Measurements from ENCODE around the gene PCP2. TPM values are rescaled to one million over a fixed set of nuclear protein-coding genes. Genes with fewer than 3 reads are reported as not detected.

The PCP2 gene
- polyA plus RNA-seq, 3 donors, result 0.42 to 1.8 (median 0.83) TPM

DNA sequence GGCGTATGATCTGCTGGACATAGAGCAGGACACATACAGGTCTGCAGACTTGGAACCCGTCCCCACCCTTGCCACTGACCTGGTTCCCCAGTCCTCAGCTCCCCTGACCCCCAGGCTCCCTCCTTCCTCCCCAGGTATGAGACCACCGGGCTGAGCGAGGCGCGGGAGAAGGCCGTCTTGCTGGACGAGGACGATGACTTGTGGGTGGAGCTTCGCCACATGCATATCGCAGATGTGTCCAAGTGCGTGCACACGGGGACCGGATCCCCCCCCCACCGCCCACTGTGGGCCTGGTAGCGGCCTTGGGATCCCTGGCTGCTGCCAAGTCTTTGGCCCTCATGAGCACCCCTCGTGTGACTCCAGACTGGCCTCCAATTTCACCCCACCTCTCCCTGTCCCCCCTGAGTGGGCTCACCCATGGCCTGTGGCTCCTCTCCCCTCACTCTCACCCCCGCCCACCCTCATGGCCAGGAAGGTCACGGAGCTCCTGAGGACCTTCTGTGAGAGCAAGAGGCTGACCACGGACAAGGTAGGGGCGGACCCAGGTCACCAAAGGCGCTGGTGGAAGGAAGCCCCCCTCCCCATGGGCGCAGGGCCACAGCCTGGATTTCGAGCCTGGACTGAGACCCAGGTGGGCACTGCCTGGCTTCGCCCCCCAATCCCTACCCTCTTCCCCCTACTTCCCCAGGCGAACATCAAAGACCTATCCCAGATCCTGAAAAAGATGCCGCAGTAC, 8.9 kb upstream of the PCP2 start:
- no peak for DNase-seq (ENCODE audit: extremely low read depth in 1 of 11, low read depth in 9 of 11, low spot score in 4 of 11)

DNA sequence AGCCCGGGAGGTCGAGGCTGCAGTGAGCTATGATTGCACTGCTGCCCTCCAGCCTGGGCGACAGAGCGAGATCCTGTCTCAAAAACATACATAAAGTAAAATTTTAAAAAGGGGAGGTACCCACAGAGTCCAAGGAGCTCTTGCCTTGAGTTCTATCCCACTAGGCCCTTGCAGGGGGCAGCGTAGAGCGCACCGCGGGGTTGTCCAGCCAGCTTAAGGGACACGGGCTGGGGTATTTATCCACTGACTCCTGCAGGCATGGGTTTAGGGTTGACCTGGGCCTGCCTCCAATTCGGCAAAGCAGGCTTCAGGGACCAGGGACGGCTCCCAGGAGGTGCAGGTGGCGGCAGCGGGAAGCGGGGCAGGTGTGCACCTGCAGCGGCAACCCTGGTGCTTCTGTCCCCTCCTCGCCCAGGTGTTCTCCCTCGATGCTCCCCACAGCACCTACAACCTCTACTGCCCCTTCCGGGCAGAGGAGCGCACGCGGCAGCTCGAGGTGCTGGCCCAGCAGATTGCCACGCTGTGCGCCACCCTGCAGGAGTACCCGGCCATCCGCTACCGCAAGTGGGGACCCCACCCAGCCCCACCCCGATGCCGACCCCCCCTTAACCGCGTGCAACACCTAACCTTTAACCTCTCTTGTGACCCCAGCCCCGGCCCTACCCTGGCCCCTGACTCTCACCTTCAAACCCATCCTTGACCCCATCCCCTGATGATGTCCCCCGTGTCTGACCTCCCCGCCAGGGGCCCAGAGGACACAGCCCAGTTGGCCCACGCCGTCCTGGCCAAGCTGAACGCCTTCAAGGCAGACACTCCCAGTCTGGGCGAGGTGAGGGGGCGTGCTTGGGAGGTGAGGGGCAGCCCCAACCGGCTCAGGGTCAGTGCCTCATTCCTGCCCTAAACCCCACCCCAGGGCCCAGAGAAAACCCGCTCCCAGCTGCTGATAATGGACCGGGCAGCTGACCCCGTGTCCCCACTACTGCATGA, 8.1 kb upstream of the PCP2 start:
- no peak for DNase-seq (ENCODE audit: extremely low read depth in 1 of 11, low read depth in 9 of 11, low spot score in 4 of 11)

DNA sequence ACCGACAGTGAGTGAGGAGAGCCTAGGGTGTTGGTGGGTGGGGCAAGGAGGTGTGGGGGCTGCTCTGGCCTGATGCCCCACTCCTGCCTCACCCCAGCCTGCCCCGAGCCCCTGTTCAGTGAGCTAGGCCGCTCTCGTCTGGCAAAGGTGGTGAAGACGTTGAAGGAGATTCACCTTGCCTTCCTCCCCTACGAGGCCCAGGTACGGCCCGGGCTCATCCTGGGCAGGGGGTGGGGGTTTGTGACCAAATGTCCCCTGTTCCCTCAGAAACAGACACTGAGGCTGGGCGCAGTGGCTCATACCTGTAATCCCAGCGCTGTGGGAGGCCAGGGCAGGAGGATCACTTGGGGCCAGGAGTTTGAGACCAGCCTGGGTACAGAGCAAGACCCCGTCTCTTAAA, 7.3 kb upstream of the PCP2 start:
- no peak for DNase-seq (ENCODE audit: extremely low read depth in 1 of 11, low read depth in 9 of 11, low spot score in 4 of 11)

DNA sequence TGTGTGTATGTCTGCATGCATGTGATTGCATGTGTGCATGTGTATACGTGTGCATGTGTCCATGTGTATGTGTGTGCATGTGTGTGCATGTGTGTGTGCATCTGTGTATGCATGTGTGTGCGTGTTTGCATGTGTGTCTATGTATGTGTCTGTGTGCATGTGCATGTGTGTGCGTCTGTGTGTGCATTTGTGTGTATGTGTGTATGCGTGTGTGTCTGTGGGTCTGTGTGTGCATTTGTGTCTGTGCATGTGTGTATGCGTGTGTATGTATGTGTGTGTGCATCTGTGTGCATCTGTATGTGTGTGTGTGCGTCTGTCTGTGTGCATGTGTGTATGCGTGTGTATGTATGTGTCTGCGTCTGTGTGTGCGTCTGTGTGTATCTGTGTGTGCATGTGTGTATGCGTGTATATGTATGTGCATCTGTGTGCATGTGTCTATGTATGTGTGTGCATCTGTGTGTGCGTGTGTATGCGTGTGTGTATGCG, 6.4 kb upstream of the PCP2 start:
- DNase-seq (ENCODE audit: extremely low read depth in 1 of 11, low read depth in 9 of 11, low spot score in 4 of 11), result no peak

DNA sequence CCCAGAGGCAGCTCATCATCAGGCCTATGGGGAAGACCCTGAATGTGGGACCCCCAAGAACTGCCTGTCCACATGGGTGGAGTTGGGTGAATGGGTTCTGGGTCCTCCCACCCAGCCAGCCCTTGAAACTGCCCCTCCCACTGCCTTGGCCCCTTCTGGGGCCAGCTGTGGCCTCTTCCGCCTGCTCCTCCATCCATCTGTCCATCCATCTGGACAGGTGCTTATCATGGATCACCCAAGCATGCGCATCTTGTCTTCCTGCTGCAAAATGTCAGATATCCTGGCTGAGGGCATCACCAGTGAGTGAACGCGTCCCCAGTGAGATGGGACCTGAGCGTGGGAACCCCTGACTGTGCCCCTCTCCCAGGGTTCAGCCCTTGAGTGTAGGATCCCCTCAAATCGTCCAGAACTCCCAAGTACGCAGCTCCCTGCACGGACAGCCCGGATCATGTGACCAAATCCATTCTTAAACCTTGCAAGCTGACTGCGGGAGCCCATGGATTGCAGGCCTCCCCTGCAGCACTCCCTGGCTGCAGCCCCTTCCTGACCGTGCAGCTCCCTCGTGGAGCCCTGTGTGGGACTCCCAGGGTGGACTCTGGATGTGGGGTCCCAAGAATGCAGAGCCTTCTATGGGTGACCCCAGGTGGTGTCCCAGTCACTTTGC, 5.4 kb upstream of the PCP2 start:
- no peak for DNase-seq (ENCODE audit: extremely low read depth in 1 of 11, low read depth in 9 of 11, low spot score in 4 of 11)

DNA sequence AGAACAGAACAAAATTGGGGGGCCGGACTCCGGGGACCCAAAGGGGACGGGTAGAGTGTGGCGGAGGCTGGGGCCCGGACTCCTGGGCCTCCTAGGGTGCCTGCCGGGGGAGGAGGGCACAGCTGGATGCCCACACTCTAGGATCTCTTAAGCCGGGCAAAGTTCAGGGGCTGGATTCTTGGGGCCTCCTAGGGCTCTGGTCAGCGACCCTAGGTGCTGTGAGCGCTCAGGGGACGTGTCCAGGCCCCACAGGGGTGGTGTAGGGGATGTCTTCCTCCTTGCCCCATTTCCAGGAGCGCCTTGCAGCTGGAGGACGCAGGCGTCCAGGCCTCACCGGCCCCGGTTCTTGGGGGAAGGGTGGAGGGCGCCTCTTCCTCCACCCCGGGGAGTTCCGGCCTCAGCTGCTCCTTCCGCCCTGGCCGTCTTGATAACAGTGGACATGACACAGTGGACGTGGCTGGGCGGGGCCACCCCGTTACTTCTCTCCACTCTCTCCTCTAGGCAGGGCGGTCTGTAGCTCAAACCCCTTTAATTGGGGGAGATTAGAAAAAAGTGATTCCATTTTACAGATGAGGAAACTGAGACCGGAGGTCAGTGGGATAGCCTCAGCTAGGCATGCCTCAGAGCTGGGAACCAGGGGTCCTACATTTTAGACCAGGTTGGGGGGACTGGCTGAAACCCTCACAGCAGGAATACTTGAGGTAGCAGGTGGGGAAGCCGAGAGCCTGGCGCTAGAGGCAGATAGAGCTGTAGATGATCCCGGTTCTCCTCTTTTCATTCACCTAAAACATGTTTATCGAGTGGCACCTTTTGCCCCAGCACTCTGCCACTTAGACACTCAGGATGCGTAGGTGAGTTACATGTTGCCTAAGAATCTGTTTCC, 4.1 kb upstream of the PCP2 start:
- DNase-seq (ENCODE audit: extremely low read depth in 1 of 11, low read depth in 9 of 11, low spot score in 4 of 11), result no peak

DNA sequence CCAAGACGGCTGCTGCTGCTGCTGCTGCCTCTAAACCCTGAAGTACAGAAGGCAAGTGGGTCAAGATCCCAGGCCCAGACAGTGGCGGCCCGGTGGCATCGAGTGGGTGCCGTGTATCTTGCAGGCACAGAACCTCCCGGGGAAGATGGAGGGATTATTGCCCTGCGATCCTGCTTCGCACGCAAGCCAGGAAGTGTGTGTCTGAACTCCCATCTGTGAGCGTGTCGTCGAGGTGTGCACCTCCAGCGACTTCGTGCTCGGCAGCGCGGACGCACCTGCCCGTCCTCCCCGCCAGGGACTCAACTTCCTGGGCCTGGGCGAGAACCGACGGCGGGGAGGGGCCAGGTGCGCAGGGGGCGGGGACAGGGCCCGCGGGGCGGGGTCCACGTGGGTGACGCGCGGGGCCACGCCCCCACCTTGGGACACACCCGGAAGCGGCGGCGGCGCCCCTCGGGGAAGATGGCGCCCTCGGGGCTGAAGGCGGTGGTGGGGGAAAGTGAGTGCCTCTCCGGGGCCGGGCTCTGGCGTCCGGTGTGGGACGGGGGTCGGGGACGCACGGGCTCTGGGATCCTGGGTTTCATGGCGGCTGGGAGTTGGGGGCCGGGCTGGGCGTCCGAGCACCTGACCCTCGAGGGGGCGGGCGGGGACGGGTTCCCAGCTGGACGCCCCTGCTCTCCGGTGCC, 3.3 kb upstream of the PCP2 start, which contains the start of gene STXBP2:
Gene STXBP2, plus strand, starts transcription at position 420 of the 683 bp plus-strand sequence. Its CDS starts 40 bp downstream, at position 460.
- DNase-seq (ENCODE audit: extremely low read depth in 1 of 11, low read depth in 9 of 11, low spot score in 4 of 11), result peak in 9 of 11 donors; percentile 12 to 67 (median 51)

DNA sequence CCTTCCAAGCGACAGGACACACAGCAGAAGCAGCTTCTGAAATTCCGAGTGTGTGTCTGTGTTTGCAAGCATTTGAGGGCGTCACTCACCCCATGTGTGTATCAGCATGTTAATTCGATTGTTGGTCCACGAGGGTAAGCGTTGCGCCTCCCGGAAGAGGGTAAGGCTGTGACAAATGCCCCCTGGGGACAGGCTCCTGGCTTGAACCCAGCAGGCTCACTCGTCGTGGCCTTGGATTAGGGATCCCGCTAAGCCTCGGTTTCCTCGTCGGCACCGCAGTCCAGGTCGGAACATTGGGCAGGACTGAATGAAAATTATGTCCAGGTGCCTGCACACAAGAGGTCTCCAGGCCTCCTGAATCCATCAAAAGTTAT, 2.8 kb upstream of the PCP2 start:
- no peak for DNase-seq (ENCODE audit: extremely low read depth in 1 of 11, low read depth in 9 of 11, low spot score in 4 of 11)

DNA sequence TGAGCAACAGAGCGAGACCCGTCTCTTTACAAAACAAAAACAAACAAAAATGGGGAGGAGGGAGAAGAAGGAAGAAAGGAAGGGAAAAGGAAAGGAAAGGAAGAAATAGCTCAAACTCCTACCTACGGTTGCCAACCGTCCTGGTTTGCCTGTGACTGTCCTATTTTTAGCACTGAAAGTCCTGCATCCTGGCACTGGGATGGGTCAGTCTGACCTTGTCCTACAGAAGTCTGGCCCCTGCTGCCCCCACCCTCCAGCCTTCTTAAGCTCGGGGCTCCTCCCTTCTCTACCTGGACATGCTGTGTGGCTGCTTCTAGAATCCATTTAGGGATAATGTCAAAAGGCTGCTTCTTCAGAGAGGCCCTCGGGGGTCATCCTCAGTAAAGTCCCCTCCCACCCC, 2.2 kb upstream of the PCP2 start:
- no peak for DNase-seq (ENCODE audit: extremely low read depth in 1 of 11, low read depth in 9 of 11, low spot score in 4 of 11)

DNA sequence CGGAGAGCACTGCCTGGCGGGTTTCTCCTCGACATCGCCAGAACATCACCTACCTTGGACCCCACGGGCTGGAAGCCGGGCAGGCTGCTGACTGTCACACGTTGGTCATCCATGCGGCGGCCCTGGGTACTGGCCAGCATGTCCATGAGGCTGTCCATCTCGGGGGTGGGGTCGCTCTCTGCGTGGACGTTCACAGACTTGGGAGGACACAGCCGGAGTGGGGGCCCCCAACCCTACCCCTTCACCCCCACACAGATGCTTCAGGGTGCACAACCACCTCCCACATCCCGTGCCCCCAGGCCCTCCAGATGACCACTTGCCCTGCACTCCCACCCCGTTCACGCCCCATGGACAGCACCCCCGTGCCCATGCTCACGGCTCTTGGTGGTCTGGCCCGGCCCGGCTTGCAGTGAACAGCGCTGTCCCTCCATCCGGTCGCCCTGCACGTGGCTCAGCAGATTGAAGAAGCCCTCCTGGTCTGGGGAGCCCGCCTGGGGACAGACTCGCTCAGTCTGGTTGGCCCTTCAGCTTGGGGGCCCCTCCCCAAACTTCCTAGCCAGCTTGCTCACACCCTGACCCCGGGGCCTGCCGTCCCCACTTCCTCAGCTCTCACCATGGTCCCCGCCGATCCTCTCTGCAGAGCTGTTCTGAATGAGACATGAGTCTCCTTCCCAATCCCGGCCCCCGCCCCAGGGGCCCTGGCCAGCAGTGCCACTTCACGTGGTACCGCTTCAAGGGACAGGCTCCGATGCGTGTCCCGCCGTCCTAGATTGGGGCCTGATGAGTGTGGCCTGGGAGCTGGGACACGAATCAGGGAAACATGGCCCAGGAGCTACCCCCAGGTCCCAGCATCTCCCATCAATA, 947 bp downstream of the PCP2 start:
- no peak for DNase-seq (ENCODE audit: extremely low read depth in 1 of 11, low read depth in 9 of 11, low spot score in 4 of 11)

DNA sequence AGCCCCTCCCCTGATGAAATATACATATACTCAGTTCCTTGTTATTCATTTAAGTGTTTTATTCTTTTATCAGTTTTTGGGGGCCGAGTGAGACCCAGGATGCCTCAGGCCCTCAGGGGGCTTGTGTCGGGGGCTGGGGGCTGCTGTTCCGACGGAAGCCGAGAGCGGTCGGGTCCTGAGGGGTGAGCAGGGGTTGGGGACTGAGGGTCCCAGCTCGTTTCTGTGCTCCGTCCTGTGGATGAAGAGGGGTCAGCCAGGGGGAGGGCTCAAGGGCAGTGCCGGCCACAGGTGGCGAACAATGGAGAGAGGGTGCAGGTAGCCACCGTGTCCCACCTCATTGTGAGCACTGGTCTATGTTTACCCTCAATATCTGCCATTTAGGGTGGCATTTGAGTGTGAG, 1.9 kb downstream of the PCP2 start:
- no peak for DNase-seq (ENCODE audit: extremely low read depth in 1 of 11, low read depth in 9 of 11, low spot score in 4 of 11)

DNA sequence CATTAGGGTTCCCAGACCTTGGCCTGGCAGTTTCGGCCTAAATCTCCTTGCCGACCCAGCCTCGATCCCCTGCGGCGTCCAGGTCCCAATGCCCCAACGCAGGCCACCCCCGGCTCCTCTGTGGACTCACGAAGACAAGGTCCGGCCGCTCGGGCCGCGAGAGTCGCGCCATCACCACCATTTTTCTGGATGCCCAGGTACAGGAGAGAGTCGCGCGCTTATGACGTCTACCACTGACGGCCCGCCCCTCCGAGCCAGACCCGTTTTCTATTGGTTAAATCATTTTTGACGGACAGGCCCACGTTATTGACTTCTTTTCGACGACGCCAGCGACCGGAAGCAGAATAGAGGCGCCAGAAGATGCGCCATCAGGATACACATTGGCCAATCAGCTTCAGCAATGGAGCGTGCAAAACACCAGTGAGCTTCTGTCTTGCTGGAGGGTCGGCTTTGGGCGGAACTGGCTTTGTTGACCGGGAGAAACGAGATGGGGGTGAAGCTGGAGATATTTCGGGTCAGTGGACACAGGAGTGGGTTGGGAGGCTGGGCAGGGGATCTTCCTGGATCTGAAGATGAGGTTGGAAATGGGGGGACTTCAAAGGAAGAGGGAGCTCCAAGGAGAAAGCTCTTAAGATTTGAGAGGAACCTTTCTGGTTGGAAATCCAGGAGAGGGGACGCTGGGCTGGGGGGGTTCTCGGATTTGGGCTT, 4.0 kb downstream of the PCP2 start, which contains the start of the genes PET100 and XAB2:
Gene PET100, plus strand, starts transcription at position 447 of the 708 bp plus-strand sequence. Its CDS starts 41 bp downstream, at position 488.
Gene XAB2, minus strand, starts transcription at position 199 of the 708 bp plus-strand sequence. Its CDS starts 18 bp downstream, at position 181.
- peak; percentile 94 to 99 (median 98) for DNase-seq (ENCODE audit: extremely low read depth in 1 of 11, low read depth in 9 of 11, low spot score in 4 of 11)

DNA sequence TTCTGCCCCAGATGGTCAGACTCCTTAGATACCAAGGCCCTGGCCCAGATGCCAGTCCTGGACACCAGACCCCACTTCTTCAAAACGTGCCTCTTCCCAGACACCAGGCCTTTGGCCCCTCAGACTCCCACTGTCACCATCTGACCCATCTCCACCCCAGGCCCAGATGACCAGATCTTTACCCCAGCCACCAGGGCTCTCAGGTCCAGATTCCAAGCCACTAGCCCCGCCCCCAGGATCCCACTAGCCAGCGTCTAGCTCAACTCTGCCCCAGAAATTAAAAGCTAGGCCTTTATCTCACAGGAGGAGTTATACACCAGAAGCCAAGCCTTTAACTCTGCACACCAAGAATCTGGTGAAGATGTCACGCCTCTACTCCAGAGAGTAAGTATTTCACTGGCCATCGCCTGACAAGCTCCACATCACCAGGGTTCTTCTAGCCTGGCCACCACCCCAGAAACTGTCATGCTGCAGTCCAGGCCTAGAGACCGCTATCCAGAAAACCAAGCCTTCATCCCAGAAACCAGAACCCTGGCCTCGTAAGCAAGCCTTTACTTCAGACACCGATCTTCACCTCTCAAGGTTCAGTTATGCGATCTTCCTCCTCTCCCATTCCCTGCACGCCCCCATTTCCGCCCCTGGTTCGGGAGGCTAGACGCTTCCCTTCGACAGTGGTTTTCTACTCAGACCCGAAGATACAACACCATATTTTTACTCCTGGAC, 4.8 kb downstream of the PCP2 start:
- DNase-seq (ENCODE audit: extremely low read depth in 1 of 11, low read depth in 9 of 11, low spot score in 4 of 11), result no peak

DNA sequence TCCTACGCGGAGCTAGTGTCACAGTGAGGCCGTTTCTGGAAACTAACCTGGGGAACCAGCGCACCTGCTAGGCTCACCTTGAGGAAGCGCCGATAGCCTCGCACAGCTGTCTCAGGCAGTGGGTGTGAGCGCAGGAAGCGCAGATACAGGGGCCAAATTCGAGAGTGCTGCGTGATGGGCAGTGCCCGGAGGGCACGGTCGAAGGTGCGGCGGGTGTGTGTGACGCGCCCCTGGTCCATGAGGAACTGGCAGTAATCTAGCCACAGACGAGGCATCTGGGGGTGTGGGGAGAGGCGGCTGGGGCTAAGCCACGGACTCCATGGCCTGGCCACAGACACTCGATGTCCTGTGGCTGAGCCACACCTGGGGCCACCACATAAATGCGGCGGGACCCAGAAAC, 6.4 kb downstream of the PCP2 start:
- no peak for DNase-seq (ENCODE audit: extremely low read depth in 1 of 11, low read depth in 9 of 11, low spot score in 4 of 11)

DNA sequence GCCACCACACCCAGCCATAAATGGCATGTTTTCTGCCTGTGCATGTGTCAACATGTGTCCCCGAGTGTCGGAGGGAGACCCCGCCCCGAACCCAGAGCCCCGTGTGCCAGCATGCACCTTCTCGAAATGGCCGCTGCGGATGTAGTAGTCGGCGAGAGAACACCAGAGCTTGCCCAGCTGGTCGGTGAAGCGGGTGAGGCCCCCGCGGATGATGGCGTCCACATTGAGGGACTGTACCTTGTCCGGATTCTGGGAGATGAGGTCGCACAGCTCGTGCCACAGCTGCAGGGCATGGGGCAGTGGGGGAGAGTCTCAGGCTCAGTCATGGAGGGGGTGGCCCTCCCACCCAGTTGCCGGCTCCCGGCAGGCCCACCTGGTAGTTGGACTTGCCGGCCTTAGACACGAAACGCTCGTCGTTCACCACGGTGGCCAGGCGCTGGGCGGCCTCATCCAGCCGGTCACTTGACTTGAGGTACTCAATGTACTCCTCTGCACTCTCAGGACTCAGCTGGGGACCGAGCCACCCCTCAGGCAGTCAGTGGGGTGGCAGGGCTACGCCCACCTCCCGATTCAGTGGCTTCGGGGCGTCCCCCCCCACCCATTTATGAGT, 7.7 kb downstream of the PCP2 start:
- DNase-seq (ENCODE audit: extremely low read depth in 1 of 11, low read depth in 9 of 11, low spot score in 4 of 11), result no peak
